ENCODE results near the gene SLC66A2. TPM values are rescaled to one million over a fixed set of nuclear protein-coding genes. Genes with fewer than 3 reads are reported as not detected.

The SLC66A2 gene
- polyA plus RNA-seq, 6 donors from 2014 or later = 26.3 to 40.9 (median 34.5) TPM

GRCh38 chr18:79853993-79854364 is 97.5 kb downstream of the SLC66A2 start:
- no peak overlapping the region for H3K27ac Mint-ChIP-seq
- H3K27me3 Mint-ChIP-seq = peaks cover 0 to 9% (median 6%) of the 10 kb centered on the region in 3 donors
- DNase-seq (no peak), ATAC-seq (ENCODE audit: low read depth in 2 of 2) (no peak)
- peaks cover 20 to 39% (median 28%) of the 10 kb centered on the region in 3 donors for H3K4me1 Mint-ChIP-seq
- peaks cover 0 to 3% (median 0%) of the 10 kb centered on the region in 7 donors for H3K9me3 Mint-ChIP-seq
- H3K36me3 Mint-ChIP-seq = no peaks in the 10 kb centered on the region
- H3K4me3 Mint-ChIP-seq = peak overlapping the region in 1 of 8 donors; percentile 20

- H3K4me3 Mint-ChIP-seq = peak overlapping the region in 1 of 8 donors; percentile 41
- peaks cover 20 to 39% (median 28%) of the 10 kb centered on the region in 3 donors for H3K4me1 Mint-ChIP-seq
- H3K9me3 Mint-ChIP-seq = peaks cover 0 to 3% (median 0%) of the 10 kb centered on the region in 7 donors
- peaks cover 0 to 6% (median 6%) of the 10 kb centered on the region in 3 donors for H3K27me3 Mint-ChIP-seq
- no peak for ATAC-seq (ENCODE audit: low read depth in 2 of 2)
- no peak overlapping the region for H3K27ac Mint-ChIP-seq
- no peaks in the 10 kb centered on the region for H3K36me3 Mint-ChIP-seq
- DNase-seq = no peak
Observed at GRCh38 chr18:79853303-79853992, 98.0 kb downstream of the SLC66A2 start.

- no peak for DNase-seq
- Mint-ChIP-seq H3K9me3 (peaks cover 0 to 3% (median 0%) of the 10 kb centered on the region in 7 donors), H3K4me3 (peak overlapping the region in 2 of 8 donors; percentile 41 to 51), H3K36me3 (no peaks in the 10 kb centered on the region), H3K27ac (peak overlapping the region in 1 of 6 donors; percentile 49), H3K4me1 (peaks cover 20 to 39% (median 28%) of the 10 kb centered on the region in 3 donors), H3K27me3 (peaks cover 0 to 6% (median 6%) of the 10 kb centered on the region in 3 donors)
- no peak for ATAC-seq (ENCODE audit: low read depth in 2 of 2)
Observed at GRCh38 chr18:79852561-79853302, 98.7 kb downstream of the SLC66A2 start.

Other genes with a start within 250 kb of the SLC66A2 start
- gene KCNG2, start 153.7 kb downstream of the SLC66A2 start, polyA plus RNA-seq (ENCODE audit: low read depth in 6 of 6) = not detected
- gene HSBP1L1, start 13.0 kb upstream of the SLC66A2 start, polyA plus RNA-seq (ENCODE audit: low read depth in 6 of 6) = 10 to 100 TPM in 1 of 6 donors, 1 to 10 TPM in 5; 1.8 to 10.5 (median 4.5) TPM
- 100 to 1,000 TPM; 192 to 253 (median 220) TPM for gene TXNL4A, start 36.9 kb upstream of the SLC66A2 start, polyA plus RNA-seq (ENCODE audit: low read depth in 6 of 6)
- 10 to 100 TPM in 5 of 6 donors, 1 to 10 TPM in 1; 6.5 to 18.4 (median 17.1) TPM for gene RBFA, start 82.8 kb upstream of the SLC66A2 start, polyA plus RNA-seq (ENCODE audit: low read depth in 6 of 6)
- 1 to 10 TPM; 4.2 to 7.1 (median 5.1) TPM for gene ADNP2, start 157.6 kb upstream of the SLC66A2 start, polyA plus RNA-seq (ENCODE audit: low read depth in 6 of 6)

All from naive B cell (primary cell).